Middle frontal gyrus (tissue), 1 donor: ENCODE results near the gene SIGLEC5.

Experiments
- DNase-seq: peaks from one replicate; pipeline ENCODE4 v3.0.0-alpha.2; 2015; ENCODE audit warnings: low spot score; ENCODE audit errors: extremely low spot score

The SIGLEC5 gene

DNA sequence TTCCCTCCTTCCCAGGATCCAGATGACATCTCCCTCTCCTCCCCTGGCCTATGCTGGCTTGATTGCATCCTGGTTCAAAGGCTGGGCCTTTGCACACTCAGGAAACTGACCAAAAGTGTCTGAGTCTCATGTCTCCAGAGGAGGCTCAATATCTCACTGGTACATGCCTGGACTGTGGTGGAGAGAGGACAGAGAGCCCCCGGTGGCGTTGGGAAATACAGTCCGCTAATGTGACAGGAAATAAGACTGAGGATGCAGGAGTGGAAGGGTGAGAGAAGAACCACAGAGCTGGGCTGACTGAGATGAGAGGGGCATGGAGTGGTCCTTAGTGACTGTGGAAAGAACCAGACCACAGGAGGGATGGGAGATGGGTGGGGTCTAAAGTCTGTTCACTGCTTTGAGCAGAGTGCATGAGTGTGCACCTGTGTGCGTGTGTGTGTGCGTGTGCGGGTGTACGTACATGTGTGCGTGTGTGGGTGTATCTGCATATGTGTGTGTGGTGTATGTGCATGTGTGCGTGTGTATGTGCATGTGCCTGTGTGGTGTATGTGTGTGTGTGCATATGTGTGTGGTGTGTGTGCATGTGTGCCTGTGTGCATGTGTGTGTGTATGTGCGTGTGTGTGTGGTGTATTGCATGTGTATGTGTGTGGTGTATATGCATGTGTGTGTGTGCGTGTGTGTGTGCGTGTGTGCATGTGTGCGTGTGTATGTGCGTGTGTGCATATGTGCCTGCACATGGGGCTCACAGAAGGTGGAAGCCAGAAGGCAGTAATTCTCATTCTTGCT is 1.9 kb downstream of the SIGLEC5 start:
- no peak for DNase-seq

DNA sequence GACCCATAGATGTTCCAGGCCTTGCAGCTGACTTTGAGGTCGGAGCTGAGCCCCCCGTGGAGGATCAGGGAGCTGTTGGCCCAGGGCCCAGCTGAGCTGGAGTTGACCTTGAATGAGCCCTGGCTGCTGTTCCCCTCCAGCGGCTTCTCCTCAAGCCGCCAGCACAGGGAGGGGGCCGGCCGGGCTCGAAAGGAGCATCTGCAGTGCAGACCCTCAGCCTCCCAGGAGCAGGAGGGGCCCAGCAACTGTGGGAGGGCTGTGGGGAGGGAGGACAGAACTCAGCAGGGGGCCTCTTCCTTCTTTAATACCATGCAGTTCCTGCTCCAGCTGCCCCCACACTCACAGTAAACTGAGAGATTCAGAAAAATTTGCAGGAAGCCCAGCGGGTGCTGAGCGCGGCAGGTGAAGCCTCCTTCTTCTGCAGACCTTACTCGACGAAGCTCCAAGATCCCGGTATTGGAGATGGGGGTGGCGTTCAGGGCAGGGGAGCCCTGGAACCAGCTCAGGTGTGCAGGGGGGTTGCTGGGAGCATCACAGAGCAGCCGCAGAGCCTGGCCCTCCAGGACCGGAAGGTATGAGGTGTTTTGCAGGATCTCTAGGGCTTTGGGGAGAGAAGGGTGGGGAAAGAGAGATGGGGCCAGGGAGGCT is 2.6 kb downstream of the SIGLEC5 start:
- no peak for DNase-seq

DNA sequence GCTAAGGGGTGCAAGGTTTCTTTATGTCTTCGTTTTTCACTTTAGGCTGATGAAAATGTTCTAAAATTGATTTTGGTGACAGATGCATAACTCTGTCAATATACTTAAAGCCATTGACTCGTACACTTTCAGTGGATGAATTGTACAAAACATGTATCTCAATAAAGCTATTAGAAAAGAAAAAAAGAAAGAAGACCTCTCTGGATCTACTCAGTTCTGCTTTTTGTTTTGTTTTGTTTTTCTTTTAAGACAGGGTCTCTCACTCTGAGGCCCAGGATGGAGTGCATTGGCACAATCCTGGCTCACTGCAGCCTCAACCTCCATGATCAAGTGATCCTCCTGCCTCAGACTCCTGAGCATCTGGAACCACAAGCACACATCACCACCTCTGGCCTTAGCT is 3.5 kb downstream of the SIGLEC5 start:
- DNase-seq, result no peak

DNA sequence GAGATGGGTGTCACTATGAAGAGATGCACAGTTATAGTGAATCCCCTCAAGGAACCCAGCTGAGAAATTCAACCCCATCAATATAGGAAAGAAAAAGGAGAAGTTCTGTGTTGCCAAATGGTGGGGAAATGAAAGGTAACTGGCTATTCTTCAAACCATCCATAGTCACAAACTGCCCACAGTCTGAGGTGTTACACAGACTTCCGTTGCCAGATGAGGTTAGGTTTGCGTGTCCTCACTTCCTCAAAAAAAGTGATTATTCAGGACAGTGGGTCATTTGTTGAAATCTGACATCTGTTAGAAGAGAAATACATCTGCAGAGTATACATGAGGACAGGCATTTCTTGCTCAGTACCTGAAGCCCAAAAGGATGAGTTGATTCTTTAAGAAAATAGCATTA is 9.0 kb downstream of the SIGLEC5 start:
- DNase-seq, result no peak

DNA sequence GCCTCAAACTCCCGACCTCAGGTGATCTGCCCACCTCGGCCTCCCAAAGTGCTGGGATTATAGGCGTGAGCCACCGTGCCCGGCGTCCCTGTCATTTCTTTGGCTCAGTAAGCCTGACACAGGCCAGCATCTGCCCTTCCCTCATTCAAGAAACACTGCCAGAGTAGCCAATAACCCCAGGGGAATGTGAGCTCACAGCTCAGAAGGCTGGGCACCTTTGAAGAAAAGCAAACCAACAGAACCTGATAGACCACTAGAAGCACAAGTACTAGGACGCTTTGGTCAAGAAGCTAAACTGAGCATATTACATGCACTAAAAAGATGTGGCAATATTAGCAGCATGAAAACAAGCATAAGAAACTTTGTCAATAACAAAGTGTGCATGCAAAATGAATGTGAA is 14.2 kb downstream of the SIGLEC5 start:
- no peak for DNase-seq

DNA sequence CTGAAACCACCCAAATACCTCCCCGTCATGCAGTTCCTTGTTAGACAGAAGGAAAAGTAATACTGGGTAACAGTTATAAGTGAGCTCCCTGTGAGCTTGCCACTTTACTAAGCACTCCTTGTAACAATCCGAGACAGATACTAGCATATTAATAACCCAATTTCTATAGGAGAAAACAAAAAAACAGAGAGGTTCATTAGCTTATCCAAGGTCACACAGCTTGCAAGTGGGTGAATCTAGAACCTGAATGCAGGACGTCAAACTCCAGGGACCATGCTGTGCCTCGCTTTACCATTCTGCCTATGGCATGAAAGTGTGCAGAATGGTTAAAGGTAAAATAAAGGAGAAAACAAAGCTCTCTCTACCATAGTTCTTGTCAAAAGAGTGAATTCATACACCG is 15.4 kb downstream of the SIGLEC5 start:
- DNase-seq, result no peak

DNA sequence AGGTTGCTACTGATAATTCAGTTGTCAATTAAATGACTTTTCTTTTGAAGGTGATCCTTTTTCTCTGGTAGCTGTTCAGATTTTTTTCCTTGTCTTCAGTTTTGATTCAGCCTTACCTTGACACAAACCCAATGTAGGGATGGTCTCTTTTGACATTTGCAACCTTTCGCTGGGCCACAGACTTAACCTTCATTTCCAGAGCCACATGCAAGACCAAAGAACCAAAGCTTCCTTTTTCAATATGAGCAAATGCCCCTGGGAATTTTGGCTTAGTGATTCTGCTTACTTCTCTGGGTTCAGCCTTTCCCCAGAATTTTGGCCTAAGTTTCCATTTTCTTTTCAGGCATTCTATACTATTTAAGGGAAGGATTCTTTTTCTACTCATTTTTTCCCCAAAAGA is 19.6 kb downstream of the SIGLEC5 start:
- DNase-seq, result no peak

DNA sequence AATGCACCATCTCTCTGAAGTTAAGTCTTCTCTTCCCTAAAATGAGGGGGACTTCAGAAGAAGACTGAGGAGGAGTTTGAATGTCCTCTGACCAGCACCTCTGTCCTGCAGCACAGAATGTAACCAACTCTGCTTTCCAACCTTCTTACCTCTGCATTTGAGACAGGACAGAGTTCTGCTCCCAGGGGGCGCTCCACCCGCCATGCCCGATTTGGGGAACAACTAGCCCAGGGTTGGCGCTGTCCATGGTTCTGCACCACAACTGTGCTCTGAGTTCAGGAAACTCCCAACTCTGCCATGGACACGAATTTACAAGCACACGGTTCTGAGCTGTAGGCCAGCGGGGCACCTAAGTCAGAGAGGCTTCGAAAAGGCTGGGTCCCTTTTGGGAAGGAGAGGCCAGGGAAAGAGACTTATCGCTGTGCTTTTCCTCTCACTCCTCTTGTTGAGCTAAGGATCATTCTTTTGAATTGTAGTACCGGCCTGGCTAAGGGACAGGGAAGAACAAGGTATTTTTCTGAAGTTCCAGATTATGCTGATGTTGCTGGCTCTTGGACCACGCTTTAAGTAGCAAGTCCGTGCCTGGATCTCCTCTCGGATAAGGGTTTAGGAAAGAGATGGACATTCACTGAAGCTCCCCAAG is 22.2 kb downstream of the SIGLEC5 start:
- no peak for DNase-seq

DNA sequence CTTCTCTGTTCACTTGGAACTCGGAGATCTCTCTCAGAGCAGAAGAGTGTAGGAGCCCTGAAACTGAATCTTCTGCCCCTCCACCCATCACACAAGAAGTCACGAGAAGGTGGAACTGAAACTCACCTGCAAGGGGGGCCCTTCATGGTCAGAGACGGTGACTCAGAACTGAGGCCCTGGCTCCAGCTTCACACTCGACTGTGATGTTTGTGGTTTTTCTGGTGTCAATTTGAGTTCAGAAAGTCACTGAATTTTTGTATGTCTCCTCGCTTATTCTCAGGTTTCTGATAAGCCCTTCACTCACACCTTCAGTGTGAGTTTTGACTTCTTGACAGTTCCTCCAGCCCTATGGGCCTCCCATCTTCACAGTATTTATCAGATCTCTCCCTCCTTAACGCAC is 23.1 kb downstream of the SIGLEC5 start:
- no peak for DNase-seq

DNA sequence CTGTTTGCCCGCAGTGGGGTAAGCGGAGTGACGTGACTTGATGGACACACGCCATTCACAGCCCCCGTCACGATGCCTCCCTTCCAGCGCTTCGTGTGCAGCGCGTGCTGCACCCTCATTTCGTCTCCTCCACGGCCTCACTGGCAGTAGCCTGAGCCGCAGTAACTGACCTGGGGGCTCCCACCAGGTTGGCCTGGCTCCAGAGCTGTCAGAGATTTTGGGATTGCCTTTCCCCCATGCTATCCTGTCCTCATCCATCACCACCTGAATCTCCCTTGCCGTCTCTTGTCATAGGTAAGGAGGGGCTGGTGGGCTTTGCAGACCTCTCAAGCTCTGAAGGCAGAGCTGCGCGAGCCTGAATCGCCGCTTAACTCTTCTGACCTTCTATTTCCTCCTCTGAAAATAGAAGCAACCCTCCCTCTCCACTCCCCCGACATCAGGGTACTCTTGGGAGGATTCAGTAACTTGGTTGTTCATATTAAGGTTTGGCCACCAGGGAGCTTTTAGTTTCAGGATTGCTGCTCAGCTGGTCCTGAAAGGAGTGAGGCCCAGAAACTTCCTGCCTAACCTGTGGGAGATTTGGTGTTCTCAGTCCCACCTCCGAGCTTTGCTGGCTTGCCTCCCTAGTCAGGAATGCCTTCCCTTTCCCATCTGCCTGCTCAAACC is 27.9 kb downstream of the SIGLEC5 start:
- no peak for DNase-seq

DNA sequence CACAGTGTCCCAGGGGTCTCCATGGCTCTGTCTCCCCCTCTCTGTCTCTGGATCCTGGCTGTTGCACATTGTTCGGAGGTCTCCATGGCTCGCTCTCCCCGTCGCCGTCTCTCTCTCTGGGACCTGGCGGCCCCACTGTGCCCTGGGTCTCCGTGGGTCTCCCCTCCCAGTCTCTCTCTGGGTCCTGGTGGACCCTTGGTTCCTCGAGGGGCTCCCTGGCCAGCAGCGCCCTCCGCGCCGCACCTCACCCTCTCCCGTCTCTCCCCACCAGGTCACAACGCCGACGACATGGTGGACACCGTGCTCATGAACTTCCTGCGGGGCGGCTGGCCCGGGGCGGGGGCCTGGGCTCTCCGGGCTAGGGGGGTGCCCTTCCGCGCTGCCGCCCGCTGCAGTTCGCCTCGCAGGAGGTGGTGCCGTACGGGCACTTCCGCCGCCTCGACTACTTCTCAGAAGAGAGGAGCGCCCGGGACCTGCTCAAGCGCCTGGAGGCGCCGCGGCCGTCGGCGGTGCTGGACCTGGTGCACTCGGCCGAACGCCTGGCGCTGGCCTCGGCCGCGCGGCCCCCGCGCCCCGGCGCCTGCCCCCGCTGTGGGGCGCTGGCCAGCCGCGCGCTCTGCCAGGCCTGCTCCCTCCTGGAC is 29.1 kb downstream of the SIGLEC5 start:
- no peak for DNase-seq

DNA sequence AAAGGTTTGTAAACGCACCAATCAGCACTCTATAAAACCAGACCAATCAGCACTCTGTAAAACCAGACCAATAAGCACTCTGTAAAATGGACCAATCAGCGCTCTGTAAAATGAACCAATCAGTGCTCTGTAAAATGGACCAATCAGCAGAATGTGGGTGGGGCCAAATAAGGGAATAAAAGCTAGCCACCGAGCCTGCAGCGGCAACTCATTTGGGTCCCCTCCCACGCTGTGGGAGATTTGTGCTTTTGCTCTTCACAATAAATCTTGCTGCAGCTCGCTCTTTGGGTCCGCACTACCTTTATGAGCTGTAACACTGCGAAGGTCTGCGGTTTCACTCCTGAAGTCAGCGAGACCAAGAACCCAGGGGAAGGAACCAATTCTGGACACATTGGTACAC is 31.1 kb downstream of the SIGLEC5 start:
- DNase-seq, result no peak

DNA sequence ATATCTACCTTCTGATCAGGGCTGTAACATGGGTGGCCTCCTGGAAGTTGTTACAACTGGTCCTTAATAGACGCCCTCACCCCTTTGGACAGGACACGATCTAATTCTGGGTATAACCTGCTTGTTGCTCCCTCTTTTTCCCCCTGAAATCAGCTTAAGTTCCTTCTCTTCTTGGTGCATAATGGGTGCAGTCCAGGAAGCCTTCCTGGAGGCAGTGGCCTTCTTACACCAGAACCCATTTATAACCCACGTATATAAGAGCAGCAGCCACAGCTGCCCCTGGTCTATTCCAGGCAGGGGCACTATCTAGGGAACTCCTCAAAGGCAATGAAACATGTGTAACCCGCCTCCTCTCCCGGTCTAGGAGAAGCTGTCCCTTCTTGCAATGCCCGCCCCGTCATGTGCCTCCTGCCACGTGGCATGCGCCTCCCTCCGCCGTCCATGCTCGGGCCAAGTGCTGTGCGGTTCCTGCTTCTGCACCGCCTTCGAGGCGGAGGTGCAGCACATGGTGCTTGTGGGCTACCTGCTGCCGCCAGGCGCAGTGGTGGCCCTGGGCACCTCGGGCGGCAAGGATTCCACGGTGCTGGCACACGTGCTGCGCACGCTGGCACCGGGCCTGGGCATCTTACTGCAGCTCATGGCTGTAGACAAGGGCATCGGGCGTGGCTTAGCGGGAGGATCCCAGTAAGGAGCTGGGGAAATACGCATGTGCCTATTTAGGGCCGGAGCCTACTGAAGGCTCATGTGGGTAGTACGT is 31.9 kb downstream of the SIGLEC5 start:
- DNase-seq, result no peak

DNA sequence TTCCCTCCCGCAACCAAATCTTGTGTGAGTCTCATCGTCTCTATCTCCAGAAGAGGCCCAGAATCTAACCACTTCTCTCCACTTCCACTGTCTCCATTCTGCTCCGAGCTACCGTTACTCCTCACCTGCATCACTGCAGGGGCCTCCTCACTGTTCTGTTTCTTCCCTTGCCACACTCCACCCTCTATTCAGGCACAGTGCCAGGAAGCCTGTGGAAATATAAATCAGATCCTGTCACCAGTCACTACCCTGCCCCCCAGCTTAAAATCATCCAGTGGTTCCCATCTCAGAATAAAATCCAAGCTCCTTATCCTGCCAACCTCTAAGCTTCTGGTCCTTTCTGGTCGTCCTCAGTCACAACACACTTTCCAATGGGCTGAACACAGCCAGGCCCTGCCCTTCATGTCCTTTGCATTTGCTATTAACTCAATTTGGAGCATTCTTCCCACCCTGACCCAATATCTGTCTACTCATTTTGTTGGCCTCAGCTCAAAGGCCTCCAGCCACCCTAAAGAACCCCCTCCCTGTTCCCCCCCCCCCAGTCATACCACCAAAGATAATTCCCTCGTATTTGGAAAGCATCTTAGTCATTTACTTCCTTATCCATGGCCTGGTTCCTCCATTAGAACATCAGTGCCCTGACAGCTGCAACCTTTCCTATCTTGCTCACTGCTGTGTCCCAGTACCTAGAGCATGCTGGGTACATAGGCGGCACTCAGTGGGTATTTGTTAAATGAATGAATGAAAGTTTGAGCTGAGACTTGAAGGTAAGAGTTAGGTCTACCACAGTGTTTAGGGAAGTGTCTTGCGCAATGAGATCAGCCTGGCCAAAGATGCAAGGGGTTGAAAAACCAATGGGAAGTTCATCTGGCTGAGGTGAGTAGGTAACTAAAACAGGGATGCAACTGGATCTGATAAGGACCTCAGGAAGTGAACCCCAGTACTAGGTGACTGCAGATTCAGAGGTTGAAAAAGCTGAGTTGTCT is 34.7 kb downstream of the SIGLEC5 start:
- DNase-seq, result no peak

DNA sequence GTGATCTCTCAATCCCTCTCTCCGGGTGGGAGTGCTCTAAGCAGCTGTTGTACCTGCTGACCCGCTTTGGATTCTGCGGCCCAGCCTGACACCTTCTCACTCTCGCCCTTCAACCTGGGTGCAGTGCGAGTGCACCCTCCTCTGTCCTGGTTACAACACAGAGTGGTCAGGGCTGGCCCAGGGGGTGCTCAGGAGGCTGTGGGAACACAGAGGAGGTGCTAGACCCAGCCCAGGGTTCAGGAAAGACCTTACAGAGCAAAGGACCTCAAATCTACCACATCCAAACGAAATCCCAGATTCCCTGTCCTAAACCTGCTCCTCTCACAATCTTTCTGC is 35.5 kb downstream of the SIGLEC5 start:
- DNase-seq, result no peak

DNA sequence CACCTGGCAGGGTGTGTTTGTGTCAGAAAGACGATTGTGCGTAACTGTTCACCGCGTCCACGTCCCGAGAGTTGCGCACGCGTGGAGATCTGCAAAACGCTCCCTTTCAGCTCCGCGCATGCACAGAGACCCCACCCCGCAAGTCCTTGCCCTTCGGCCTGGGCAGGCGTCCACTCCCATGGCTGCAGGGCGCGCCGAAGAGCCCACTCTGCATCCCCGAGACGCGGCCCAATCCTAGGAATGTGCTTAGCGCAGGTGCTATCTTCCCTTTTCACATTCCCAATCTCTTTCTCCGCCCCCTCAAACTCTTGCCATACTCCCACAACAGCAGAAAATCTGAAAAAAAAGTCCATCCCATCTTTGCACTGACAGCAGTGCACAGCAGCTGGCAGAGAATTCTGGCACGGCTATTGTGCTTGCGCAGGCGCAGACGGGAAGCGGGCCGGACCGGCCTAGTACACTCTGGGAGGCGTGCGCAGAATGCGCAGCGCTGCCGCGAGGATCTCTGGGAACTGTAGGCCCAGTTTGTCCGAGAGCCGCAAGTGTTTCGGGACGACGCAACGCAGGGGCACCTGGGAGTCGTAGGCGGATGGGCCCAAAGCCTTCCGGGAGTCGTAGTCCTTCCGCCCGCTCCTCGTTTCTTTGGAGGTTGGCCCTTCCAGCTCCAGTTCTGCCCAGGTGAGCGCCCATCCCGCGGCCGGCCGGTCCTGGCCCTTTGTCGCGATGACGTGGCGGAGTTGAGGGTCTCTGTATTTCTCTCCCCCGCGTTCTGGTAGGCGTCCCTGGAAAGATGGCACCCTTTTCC is 36.0 kb downstream of the SIGLEC5 start:
- peak; percentile 99 for DNase-seq

DNA sequence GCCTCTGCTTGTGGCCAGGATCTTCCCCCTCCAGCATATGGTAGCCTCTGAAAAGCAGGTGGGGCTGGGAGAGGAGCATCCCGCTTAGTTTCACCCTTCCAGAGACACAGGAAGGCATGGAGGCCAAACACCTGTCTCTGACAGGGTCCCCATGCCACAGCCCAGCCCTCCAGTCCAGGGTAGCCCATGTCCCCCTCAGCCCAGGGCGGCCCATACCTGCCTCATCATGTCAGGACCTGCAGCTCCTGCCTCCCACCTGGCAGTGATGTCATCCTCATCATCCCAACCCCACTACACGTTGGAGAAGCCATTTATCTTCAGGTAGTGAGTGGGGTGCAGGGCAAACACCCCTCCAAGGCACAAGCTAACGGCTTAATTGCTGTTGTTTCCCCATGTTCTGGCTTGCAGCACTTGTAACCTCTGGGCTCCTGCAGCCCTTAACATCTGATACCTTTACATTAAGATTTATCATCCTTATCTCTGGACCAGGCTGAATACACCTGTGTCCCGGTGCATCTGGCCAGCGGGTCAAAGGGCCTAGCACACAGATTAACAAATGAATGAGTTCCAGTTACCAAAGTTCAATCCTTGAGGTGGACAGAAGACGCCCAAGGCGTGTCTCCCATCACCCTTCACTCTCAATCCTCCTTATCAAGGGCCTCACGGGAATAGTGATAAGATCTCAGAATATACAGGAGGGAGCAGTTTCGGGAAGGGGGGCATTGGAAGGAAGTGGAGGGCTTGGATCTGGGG is 36.9 kb downstream of the SIGLEC5 start:
- no peak for DNase-seq

DNA sequence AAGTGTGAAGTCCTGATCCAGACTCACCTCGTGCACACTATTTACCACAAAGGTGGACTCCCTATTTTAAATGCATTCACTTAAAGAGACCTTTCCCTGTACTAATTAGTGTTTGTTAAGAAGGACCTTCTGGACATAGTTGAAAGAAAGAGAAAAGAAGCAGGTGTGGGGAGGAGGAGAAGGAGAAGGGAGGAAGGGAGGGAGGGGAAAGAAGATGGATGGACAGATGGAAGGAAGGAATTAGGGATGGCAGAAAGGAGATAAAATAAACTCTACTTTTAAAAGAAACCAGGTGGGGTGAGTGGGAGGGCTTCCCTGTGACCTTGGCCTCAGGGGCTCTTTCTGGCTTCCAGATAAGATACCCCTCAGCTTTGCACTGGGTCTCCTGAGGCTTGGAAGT is 37.7 kb downstream of the SIGLEC5 start:
- no peak for DNase-seq
